Suprapubic skin (tissue), 3 donors: Measurements from ENCODE around the gene STK25.

Source experiments
- CTCF ChIP-seq, 2 donors: fragments of 200-600 bp in 1 of 2; fragments of 450-650 bp in 1 of 2; sonication (generic) in 1 of 2; IDR thresholded peaks; one replicate each; pipeline ENCODE4 v1.5.1; 2016 to 2019; ENCODE audit warnings: antibody characterized with exemption in 2 of 2, mild to moderate bottlenecking in 1 of 2, moderate library complexity in 1 of 2
- EP300 ChIP-seq: sonication (generic); formaldehyde crosslinking; IDR thresholded peaks from one replicate; pipeline ENCODE4 v1.6.1; 2017; ENCODE audit warnings: antibody characterized with exemption

DNA sequence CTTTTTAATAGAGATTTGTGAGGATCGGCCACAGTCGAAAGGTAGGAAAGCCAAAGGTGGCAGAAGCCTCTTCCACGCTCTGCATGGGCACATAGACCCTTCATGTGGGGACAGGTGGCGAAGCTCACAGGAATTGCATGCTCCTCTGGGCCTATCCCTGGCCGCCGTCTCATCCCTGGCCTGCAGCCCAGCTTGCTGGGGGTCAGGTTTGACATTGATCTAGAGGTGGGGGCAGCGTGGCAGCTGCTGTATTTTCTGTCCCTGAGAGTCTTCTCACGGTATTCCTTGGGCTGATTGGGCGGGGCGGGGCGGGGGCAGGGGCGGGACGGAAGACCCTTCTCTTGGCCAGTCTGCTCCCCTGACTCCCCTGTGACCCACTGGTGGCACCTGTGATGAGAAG is 48.9 kb downstream of the STK25 start:
- TF ChIP-seq CTCF (IDR thresholded peaks at IDR 0.05) (no peak), EP300 (no peak)
